ENCODE measurements around the gene ZNF563.

ZNF563 gene

GRCh38 chr19:12278713-12279112 is 54.7 kb downstream of the ZNF563 start:
- TF ChIP-seq FOXP2 (optimal IDR thresholded peaks at IDR 0.05; ENCODE audit: borderline replicate concordance, extremely low read depth, extremely low read length, insufficient read depth) (no peak), POLR2AphosphoS5 (IDR thresholded peaks at IDR 0.05; ENCODE audit: low read depth, low read length) (no peak), TAF1 (IDR thresholded peaks at IDR 0.05; ENCODE audit: borderline replicate concordance, insufficient read depth, low read length) (no peak), SIN3A (IDR thresholded peaks at IDR 0.05; ENCODE audit: borderline replicate concordance, insufficient read depth, low read length) (no peak)
- TF ChIP-seq, protein P1, sequence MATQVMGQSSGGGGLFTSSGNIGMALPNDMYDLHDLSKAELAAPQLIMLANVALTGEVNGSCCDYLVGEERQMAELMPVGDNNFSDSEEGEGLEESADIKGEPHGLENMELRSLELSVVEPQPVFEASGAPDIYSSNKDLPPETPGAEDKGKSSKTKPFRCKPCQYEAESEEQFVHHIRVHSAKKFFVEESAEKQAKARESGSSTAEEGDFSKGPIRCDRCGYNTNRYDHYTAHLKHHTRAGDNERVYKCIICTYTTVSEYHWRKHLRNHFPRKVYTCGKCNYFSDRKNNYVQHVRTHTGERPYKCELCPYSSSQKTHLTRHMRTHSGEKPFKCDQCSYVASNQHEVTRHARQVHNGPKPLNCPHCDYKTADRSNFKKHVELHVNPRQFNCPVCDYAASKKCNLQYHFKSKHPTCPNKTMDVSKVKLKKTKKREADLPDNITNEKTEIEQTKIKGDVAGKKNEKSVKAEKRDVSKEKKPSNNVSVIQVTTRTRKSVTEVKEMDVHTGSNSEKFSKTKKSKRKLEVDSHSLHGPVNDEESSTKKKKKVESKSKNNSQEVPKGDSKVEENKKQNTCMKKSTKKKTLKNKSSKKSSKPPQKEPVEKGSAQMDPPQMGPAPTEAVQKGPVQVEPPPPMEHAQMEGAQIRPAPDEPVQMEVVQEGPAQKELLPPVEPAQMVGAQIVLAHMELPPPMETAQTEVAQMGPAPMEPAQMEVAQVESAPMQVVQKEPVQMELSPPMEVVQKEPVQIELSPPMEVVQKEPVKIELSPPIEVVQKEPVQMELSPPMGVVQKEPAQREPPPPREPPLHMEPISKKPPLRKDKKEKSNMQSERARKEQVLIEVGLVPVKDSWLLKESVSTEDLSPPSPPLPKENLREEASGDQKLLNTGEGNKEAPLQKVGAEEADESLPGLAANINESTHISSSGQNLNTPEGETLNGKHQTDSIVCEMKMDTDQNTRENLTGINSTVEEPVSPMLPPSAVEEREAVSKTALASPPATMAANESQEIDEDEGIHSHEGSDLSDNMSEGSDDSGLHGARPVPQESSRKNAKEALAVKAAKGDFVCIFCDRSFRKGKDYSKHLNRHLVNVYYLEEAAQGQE (IDR thresholded peaks at IDR 0.05; ENCODE audit: insufficient read depth in 1 of 2, low read depth in 2 of 2, low read length in 2 of 2), result no peak

GRCh38 chr19:12272980-12273901 is 60.2 kb downstream of the ZNF563 start:
- no peak for TF ChIP-seq TAF1 (IDR thresholded peaks at IDR 0.05; ENCODE audit: borderline replicate concordance, insufficient read depth, low read length)
- no peak for TF ChIP-seq POLR2AphosphoS5 (IDR thresholded peaks at IDR 0.05; ENCODE audit: low read depth, low read length)
- TF ChIP-seq FOXP2 (optimal IDR thresholded peaks at IDR 0.05; ENCODE audit: borderline replicate concordance, extremely low read depth, extremely low read length, insufficient read depth), result no peak
- no peak for TF ChIP-seq SIN3A (IDR thresholded peaks at IDR 0.05; ENCODE audit: borderline replicate concordance, insufficient read depth, low read length)
- TF ChIP-seq, protein P1 (IDR thresholded peaks at IDR 0.05; ENCODE audit: insufficient read depth in 1 of 2, low read depth in 2 of 2, low read length in 2 of 2), result no peak

DNA sequence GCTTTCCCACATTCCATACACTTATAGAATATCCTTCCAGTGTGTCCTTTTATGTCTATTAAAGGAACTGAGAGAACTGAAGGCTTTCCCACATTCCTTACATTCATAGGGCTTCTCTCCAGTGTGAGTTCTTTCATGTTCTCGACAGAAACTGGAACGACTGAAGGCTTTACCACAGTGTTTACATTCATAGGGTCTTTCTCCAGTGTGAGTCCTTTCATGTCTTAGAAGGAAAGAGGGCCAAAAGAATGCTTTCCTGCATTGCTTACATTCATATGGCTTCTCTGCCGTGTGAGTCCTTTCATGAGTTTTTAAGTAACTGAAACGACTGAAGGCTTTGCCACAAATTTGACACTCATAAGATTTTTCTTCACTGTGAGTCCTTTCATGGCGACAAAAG is 61.0 kb downstream of the ZNF563 start:
- no peak for TF ChIP-seq POLR2AphosphoS5 (IDR thresholded peaks at IDR 0.05; ENCODE audit: low read depth, low read length)

GRCh38 chr19:12270854-12271253 is 62.6 kb downstream of the ZNF563 start:
- TF ChIP-seq TAF1 (IDR thresholded peaks at IDR 0.05; ENCODE audit: borderline replicate concordance, insufficient read depth, low read length) (no peak), POLR2AphosphoS5 (IDR thresholded peaks at IDR 0.05; ENCODE audit: low read depth, low read length) (no peak), FOXP2 (optimal IDR thresholded peaks at IDR 0.05; ENCODE audit: borderline replicate concordance, extremely low read depth, extremely low read length, insufficient read depth) (no peak), SIN3A (IDR thresholded peaks at IDR 0.05; ENCODE audit: borderline replicate concordance, insufficient read depth, low read length) (no peak)
- TF ChIP-seq, protein P1 (IDR thresholded peaks at IDR 0.05; ENCODE audit: insufficient read depth in 1 of 2, low read depth in 2 of 2, low read length in 2 of 2), result no peak

Measured in PFSK-1 (cell line).